Breast epithelium (tissue), 3 donors: Measurements from ENCODE around the gene TMEM253.

ENCODE experiments used
- POLR2A ChIP-seq: fragments of 450-650 bp; IDR thresholded peaks from one replicate; pipeline ENCODE4 v1.6.1; 2016; ENCODE audit warnings: antibody characterized with exemption, mild to moderate bottlenecking, moderate library complexity
- POLR2AphosphoS5 ChIP-seq, 3 donors: sonication (generic); formaldehyde crosslinking; IDR thresholded peaks; one replicate each; pipeline ENCODE4 v1.6.1; 2017; ENCODE audit warnings: antibody characterized with exemption in 3 of 3
- TF ChIP-seq, protein P1 (sequence below), 3 donors: fragments of 450-650 bp; IDR thresholded peaks; one replicate each; pipeline ENCODE4 v1.5.1; 2016 to 2017; ENCODE audit warnings: antibody characterized with exemption in 3 of 3, mild to moderate bottlenecking in 3 of 3, moderate library complexity in 3 of 3

DNA sequence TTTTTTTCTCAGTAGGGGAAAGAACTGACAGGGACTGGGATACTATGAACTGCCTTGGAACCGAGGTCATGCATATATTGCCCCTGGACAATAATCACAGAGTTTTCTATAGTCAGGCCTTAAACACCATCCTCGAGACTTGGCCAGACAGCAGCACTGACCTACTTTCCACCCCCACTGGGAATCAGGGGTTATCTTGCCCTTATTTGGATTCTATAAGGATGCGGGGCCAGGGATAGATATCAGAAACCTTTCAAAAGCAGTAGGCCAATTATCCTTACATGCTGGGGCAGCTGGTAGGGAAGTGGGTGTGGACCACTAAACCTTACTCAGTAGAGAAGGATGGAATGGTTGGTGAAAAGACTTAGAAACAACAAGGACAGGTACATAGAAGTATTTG, 4.4 kb upstream of the TMEM253 start:
- TF ChIP-seq, protein P1, sequence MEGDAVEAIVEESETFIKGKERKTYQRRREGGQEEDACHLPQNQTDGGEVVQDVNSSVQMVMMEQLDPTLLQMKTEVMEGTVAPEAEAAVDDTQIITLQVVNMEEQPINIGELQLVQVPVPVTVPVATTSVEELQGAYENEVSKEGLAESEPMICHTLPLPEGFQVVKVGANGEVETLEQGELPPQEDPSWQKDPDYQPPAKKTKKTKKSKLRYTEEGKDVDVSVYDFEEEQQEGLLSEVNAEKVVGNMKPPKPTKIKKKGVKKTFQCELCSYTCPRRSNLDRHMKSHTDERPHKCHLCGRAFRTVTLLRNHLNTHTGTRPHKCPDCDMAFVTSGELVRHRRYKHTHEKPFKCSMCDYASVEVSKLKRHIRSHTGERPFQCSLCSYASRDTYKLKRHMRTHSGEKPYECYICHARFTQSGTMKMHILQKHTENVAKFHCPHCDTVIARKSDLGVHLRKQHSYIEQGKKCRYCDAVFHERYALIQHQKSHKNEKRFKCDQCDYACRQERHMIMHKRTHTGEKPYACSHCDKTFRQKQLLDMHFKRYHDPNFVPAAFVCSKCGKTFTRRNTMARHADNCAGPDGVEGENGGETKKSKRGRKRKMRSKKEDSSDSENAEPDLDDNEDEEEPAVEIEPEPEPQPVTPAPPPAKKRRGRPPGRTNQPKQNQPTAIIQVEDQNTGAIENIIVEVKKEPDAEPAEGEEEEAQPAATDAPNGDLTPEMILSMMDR (IDR thresholded peaks at IDR 0.05), result no peak
- TF ChIP-seq POLR2AphosphoS5 (IDR thresholded peaks at IDR 0.05) (no peak), POLR2A (no peak)
